Spinal cord (tissue), 10 donors: ENCODE data around the gene SH2D4B. TPM values are rescaled to one million over a fixed set of nuclear protein-coding genes. Genes with fewer than 3 reads are reported as not detected.

ENCODE experiments used
- DNase-seq, 6 donors: peaks; one replicate each; pipeline versions ENCODE4 v3.0.0 to v3.0.0-alpha.2; 2013 to 2015; ENCODE audit warnings: low spot score in 6 of 6, low read depth in 4 of 6
- H3K27ac ChIP-seq: one replicate; pipeline ENCODE4 v1.5.1; 2013; ENCODE audit warnings: low read depth, low read length, control low read depth
- H3K27me3 ChIP-seq: one replicate; pipeline ENCODE4 v1.6.1; 2013; ENCODE audit warnings: low read length; ENCODE audit not compliant: control insufficient read depth, insufficient read depth
- H3K36me3 ChIP-seq: one replicate; pipeline ENCODE4 v1.6.1; 2013; ENCODE audit warnings: low read length; ENCODE audit not compliant: control insufficient read depth, insufficient read depth
- H3K4me1 ChIP-seq: one replicate; pipeline ENCODE4 v1.6.1; 2013; ENCODE audit warnings: low read length; ENCODE audit not compliant: control insufficient read depth, insufficient read depth
- H3K4me3 ChIP-seq: one replicate; pipeline ENCODE4 v1.5.1; 2013; ENCODE audit warnings: low read depth, low read length, control low read depth
- H3K9me3 ChIP-seq: one replicate; pipeline ENCODE4 v1.6.1; 2013; ENCODE audit warnings: low read length; ENCODE audit not compliant: control insufficient read depth, insufficient read depth
- WGBS: methylation state at CpG from one replicate; pipeline ENCODE4 v1.1.5; 2013; ENCODE audit warnings: missing lambda C conversion rate; ENCODE audit not compliant: insufficient coverage; 5-methylcytosine and 5-hydroxymethylcytosine counted together
- polyA plus RNA-seq, 2 donors: library from polyadenylated mRNA; unstranded; fragments of 120-200 nt; gene quantifications; one replicate each; pipeline ENCODE4 v1.2.1, GENCODE V29; 2013; ENCODE audit not compliant: insufficient read length in 2 of 2
- total RNA-seq, 2 donors: library from RNA; depleted of rRNA in 1 of 2; stranded (reverse); fragments of 120-200 nt in 1 of 2; fragments of >200 nt in 1 of 2; gene quantifications; one replicate each; pipeline versions ENCODE4 v1.2.3 to v1.2.4, GENCODE V29; 2013 to 2014
- donor health status: healthy.

The SH2D4B gene
- total and polyA plus RNA-seq, 4 donors: 0.11 to 0.35 (median 0.17) TPM

GRCh38 chr10:80516506-80517075, 21.1 kb upstream of the SH2D4B start:
- peaks cover 74% of the 10 kb centered on the region for H3K36me3 ChIP-seq

DNA sequence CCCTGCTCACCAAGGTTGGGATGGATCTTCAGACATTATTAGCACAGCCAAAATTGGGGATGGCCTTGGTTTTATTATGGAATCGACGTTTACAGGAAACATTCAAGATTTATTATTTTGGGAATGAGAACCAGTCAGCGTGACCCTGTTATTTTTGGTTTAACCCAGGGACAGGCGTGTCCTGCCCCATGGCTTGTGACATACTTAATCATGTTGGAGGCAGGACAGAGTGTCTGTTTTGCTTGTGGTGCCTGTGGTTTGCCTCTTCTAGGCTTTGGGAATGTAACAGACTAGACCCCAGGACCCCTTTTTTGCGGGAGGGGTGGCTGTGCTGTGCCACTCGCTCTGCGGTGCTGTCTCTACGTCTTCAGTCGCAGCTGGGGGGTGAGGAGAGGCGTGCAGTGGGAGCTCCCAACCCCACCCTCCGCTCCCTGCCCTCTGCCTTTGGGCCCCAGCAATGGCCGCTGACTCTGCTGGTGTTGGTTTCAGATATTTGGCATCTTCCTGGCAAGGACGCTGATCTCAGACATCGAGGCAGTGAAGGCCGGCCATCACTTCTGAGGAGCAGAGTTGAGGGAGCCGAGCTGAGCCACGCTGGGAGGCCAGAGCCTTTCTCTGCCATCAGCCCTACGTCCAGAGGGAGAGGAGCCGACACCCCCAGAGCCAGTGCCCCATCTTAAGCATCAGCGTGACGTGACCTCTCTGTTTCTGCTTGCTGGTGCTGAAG, 20.1 kb upstream of the SH2D4B start:
- Histone ChIP-seq H3K27ac (no peak overlapping the region), H3K27me3 (no peaks in the 10 kb centered on the region), H3K36me3 (peaks cover 68% of the 10 kb centered on the region), H3K9me3 (no peaks in the 10 kb centered on the region), H3K4me1 (peaks cover 3% of the 10 kb centered on the region), H3K4me3 (no peak overlapping the region)
- WGBS: 95% methylated on average over 19 of the region's 21 CpGs
- DNase-seq: no peak

More at GRCh38 chr10:80516506-80517075, 21.1 kb upstream of the SH2D4B start:
- Histone ChIP-seq H3K4me3 (no peak overlapping the region), H3K27me3 (no peaks in the 10 kb centered on the region), H3K27ac (no peak overlapping the region), H3K4me1 (peaks cover 3% of the 10 kb centered on the region), H3K9me3 (no peaks in the 10 kb centered on the region)
- DNase-seq: no peak
- WGBS: 85% methylated on average over 6 of the region's 6 CpGs

- Histone ChIP-seq H3K27ac (no peak overlapping the region), H3K36me3 (peaks cover 61% of the 10 kb centered on the region), H3K4me1 (peaks cover 3% of the 10 kb centered on the region), H3K9me3 (no peaks in the 10 kb centered on the region), H3K27me3 (no peaks in the 10 kb centered on the region), H3K4me3 (no peak overlapping the region)
- DNase-seq: no peak
- WGBS: 95% methylated on average over 12 of the region's 17 CpGs
Observed at GRCh38 chr10:80518143-80518806, 19.4 kb upstream of the SH2D4B start.

DNA sequence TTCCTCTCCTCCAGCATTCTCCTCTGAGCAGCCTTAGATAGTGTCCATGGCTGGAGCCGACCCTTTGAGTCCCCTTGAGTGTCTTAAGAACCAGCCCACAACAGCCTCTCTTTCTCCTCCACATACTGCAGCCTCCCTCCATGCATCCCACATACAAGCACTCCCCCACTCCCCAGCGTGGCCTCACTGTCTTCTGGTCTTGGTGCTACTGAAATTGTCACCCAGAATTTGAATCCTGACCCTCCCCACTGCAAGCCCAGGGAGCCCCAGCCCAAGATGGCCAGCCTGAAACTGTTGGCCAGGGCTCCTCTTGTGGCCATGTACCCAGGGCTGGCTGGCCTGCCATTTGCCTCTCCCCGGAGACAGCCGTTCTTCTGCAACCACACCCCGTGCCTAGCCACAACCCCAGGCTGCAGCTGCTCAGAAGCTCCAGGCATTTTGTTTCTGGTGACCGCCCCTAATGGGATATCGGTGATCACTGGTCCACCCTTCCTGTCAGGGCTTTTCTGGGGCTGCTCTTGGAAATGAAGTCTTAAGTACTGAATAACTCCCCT, 18.8 kb upstream of the SH2D4B start:
- DNase-seq: no peak
- Histone ChIP-seq H3K27ac (no peak overlapping the region), H3K36me3 (peaks cover 60% of the 10 kb centered on the region), H3K4me1 (peaks cover 4% of the 10 kb centered on the region), H3K27me3 (no peaks in the 10 kb centered on the region), H3K9me3 (no peaks in the 10 kb centered on the region), H3K4me3 (no peak overlapping the region)
- 88% methylated on average over 7 of the region's 7 CpGs for WGBS

DNA sequence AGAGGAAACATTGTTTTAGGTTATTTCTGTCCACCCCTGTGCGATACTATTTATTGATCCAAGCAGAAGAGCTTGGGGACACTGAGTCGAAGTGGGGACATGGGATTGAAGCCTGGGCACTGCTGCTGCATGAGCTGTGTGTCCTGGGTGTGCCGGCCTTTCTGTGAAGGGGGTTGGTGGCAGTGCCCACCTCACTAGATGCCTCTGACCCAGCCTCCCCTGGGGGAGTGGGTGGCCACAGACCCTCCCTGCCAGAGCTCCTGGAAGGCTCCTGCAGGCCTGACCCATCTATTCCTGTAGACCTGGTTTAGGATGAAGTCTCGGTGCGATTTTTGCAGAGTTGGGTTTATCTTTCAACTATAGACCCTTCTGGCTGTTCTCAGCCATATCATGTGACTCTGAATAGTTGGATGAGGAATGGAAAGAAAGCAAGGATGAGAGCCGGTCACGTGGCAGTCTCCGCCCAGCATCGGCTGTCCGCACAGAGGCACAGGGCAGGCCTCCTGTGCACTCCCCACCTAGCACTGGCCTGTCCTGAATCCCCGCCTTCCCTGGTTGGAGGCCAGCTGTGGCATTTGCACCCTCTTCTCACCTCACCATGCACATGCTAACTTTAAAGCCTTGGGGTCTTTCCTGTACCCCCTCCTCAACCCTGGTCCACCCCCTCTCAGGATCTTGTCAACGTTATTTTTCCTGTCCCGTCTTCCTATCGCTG, 17.6 kb upstream of the SH2D4B start:
- Histone ChIP-seq H3K27ac (no peak overlapping the region), H3K4me1 (peaks cover 10% of the 10 kb centered on the region), H3K27me3 (no peaks in the 10 kb centered on the region), H3K36me3 (peaks cover 54% of the 10 kb centered on the region), H3K9me3 (no peaks in the 10 kb centered on the region), H3K4me3 (no peak overlapping the region)
- DNase-seq: no peak
- 82% methylated on average over 11 of the region's 14 CpGs for WGBS

- H3K36me3 ChIP-seq: peaks cover 46% of the 10 kb centered on the region
- DNase-seq: no peak
- no peaks in the 10 kb centered on the region for H3K27me3 ChIP-seq
- H3K9me3 ChIP-seq: no peaks in the 10 kb centered on the region
- H3K27ac ChIP-seq: no peak overlapping the region
- WGBS: 91% methylated on average over 9 of the region's 10 CpGs
- peaks cover 10% of the 10 kb centered on the region for H3K4me1 ChIP-seq
- no peak overlapping the region for H3K4me3 ChIP-seq
Observed at GRCh38 chr10:80520661-80521470, 16.8 kb upstream of the SH2D4B start.

DNA sequence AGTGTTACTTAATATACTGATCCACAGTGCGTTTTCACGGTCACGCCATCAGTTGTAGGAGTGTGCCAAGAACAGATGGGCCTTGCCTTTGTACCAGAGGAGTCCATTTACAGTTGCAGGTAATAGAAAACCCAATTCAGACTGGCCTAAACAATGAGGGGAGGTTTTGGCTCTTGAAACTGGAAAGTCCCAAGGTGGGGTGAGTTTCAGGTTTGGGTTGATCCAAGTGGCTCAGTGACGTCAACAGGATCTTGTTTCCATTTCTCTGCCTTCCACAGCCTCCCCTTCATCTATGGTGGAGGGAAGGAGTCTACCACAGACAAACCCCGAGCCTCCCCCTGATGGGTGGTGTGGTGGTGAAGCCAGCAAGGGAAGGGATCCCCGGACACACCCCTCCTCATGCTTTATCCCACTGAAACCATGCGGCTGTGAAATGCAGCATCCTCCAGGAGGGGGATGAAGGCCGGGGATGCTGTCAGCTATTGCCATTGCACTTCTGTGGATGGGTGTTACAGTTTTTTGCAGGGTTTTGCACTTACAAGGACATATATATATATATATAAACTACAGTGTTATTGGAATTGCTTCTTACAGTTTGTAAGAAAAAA, 14.8 kb upstream of the SH2D4B start:
- H3K27me3 ChIP-seq: no peaks in the 10 kb centered on the region
- H3K4me3 ChIP-seq: no peak overlapping the region
- 100% methylated on average over 2 of the region's 8 CpGs for WGBS
- peaks cover 7% of the 10 kb centered on the region for H3K4me1 ChIP-seq
- H3K9me3 ChIP-seq: no peaks in the 10 kb centered on the region
- DNase-seq: no peak
- peaks cover 29% of the 10 kb centered on the region for H3K36me3 ChIP-seq
- H3K27ac ChIP-seq: no peak overlapping the region

GRCh38 chr10:80523773-80524172, 13.9 kb upstream of the SH2D4B start:
- Histone ChIP-seq H3K27ac (no peak overlapping the region), H3K4me1 (peaks cover 7% of the 10 kb centered on the region)

More at GRCh38 chr10:80523773-80524172, 13.9 kb upstream of the SH2D4B start:
- WGBS: 78% methylated on average over 5 of the region's 6 CpGs
- no peaks in the 10 kb centered on the region for H3K27me3 ChIP-seq
- H3K36me3 ChIP-seq: peaks cover 20% of the 10 kb centered on the region
- H3K9me3 ChIP-seq: no peaks in the 10 kb centered on the region
- no peak for DNase-seq
- no peak overlapping the region for H3K4me3 ChIP-seq
